Nephron (organoid): ENCODE data around the gene EZR.
A peak's percentile ranks its signal among the peaks of the same experiment; 100 is the strongest.

Source experiments
- H3K27ac Mint-ChIP-seq, 3 experiments: 2 replicates each; pipeline ENCODE4 v1.8.0; 2020; ENCODE audit warnings: mixed read lengths in 3 of 3, mild to moderate bottlenecking in 2 of 3, moderate library complexity in 1 of 3
- H3K27me3 Mint-ChIP-seq: 2 replicates; pipeline ENCODE4 v1.8.0; 2021; ENCODE audit warnings: low read depth, mild to moderate bottlenecking, moderate library complexity, mixed read lengths
- H3K36me3 Mint-ChIP-seq: 2 replicates; pipeline ENCODE4 v1.8.0; 2020; ENCODE audit warnings: low read depth, mixed read lengths
- H3K4me1 Mint-ChIP-seq: 2 replicates; pipeline ENCODE4 v1.8.0; 2020; ENCODE audit warnings: mixed read lengths
- H3K4me3 Mint-ChIP-seq, 3 experiments: 2 replicates each; pipeline ENCODE4 v1.8.0; 2020; ENCODE audit warnings: mild to moderate bottlenecking in 3 of 3, mixed read lengths in 3 of 3, moderate library complexity in 2 of 3
- H3K9me3 Mint-ChIP-seq: 2 replicates; pipeline ENCODE4 v1.8.0; 2020; ENCODE audit warnings: mixed read lengths
- CTCF ChIP-seq, 3 experiments: fragments of 200-600 bp; sonication (generic); IDR thresholded peaks; one replicate each; pipeline ENCODE4 v1.5.0; 2021; ENCODE audit warnings: antibody characterized with exemption in 3 of 3; ENCODE audit not compliant: unreplicated experiment in 3 of 3

Gene EZR

GRCh38 chr6:158816803-158817727, 2.1 kb downstream of the EZR start:
- H3K27me3 Mint-ChIP-seq, result peaks cover 7% of the 10 kb centered on the region
- peaks cover 53% of the 10 kb centered on the region for H3K4me1 Mint-ChIP-seq
- H3K4me3 Mint-ChIP-seq, result peak overlapping the region; percentile 95 to 97 (median 95)
- TF ChIP-seq CTCF (IDR thresholded peaks at IDR 0.05; ENCODE audit: unreplicated experiment in 3 of 3), result no peak
- peak overlapping the region; percentile 76 to 90 (median 84) for H3K27ac Mint-ChIP-seq
- peaks cover 16% of the 10 kb centered on the region for H3K36me3 Mint-ChIP-seq
- no peaks in the 10 kb centered on the region for H3K9me3 Mint-ChIP-seq

DNA sequence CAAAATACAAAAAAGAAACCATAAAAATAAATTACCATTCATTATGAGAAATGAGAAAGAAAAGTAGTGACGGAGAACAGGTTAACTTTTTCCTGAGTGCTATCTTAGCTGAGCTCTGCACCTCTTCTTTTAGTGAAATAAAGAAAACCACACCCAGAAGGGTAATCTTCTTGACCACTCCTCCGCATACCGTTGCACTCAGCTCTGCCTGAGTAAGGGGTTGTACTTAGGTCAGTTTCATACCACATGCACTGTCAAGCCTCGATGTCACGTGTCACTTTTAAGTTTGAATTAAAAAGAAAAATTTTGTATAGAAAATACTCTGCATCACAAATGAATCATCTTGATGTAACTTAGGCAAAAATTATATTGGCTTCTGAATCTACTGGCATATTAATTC, 2.8 kb downstream of the EZR start:
- Mint-ChIP-seq H3K27ac (peak overlapping the region; percentile 76 to 90 (median 84)), H3K36me3 (peaks cover 16% of the 10 kb centered on the region), H3K27me3 (peaks cover 7% of the 10 kb centered on the region), H3K4me1 (peaks cover 53% of the 10 kb centered on the region), H3K4me3 (peak overlapping the region; percentile 95 to 97 (median 95)), H3K9me3 (no peaks in the 10 kb centered on the region)
- no peak for TF ChIP-seq CTCF (IDR thresholded peaks at IDR 0.05; ENCODE audit: unreplicated experiment in 3 of 3)

- no peak for TF ChIP-seq CTCF (IDR thresholded peaks at IDR 0.05; ENCODE audit: unreplicated experiment in 3 of 3)
- H3K9me3 Mint-ChIP-seq, result no peaks in the 10 kb centered on the region
- peaks cover 53% of the 10 kb centered on the region for H3K4me1 Mint-ChIP-seq
- H3K27ac Mint-ChIP-seq, result peak overlapping the region; percentile 76 to 90 (median 84)
- H3K36me3 Mint-ChIP-seq, result peaks cover 16% of the 10 kb centered on the region
- peak overlapping the region; percentile 95 to 97 (median 95) for H3K4me3 Mint-ChIP-seq
- H3K27me3 Mint-ChIP-seq, result peaks cover 7% of the 10 kb centered on the region
Observed at GRCh38 chr6:158815907-158816306, 3.3 kb downstream of the EZR start.

DNA sequence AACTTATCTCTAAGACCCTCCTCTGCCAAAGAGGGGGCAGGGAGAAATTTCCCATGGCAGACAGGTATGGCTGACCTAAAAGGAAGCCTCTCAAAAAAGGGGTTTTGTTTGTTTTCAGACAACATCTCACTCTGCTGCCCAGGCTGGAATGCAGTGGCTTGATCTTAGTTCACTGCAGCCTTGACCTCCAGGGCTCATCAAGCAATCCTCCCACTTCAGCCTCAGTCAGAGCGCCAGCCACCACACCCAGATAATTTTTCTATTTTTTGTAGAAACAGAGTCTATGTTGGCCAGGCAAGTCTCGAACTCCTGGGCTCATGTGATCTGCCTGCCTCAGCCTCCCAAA, 3.8 kb downstream of the EZR start:
- H3K27me3 Mint-ChIP-seq, result peaks cover 7% of the 10 kb centered on the region
- H3K9me3 Mint-ChIP-seq, result no peaks in the 10 kb centered on the region
- H3K4me1 Mint-ChIP-seq, result peaks cover 57% of the 10 kb centered on the region
- H3K36me3 Mint-ChIP-seq, result peaks cover 19% of the 10 kb centered on the region
- H3K27ac Mint-ChIP-seq, result peak overlapping the region; percentile 76 to 90 (median 84)
- H3K4me3 Mint-ChIP-seq, result peak overlapping the region; percentile 95 to 97 (median 95)
- no peak for TF ChIP-seq CTCF (IDR thresholded peaks at IDR 0.05; ENCODE audit: unreplicated experiment in 3 of 3)

GRCh38 chr6:158813032-158813431, 6.1 kb downstream of the EZR start:
- TF ChIP-seq CTCF (IDR thresholded peaks at IDR 0.05; ENCODE audit: unreplicated experiment in 3 of 3), result no peak
- H3K27ac Mint-ChIP-seq, result peak overlapping the region; percentile 10 to 90 (median 84)
- peaks cover 76% of the 10 kb centered on the region for H3K4me1 Mint-ChIP-seq
- H3K9me3 Mint-ChIP-seq, result no peaks in the 10 kb centered on the region
- H3K36me3 Mint-ChIP-seq, result peaks cover 20% of the 10 kb centered on the region
- H3K4me3 Mint-ChIP-seq, result peak overlapping the region in 2 of 3 experiments; percentile 7 to 18
- peaks cover 7% of the 10 kb centered on the region for H3K27me3 Mint-ChIP-seq
